ENCODE results near the gene NPIPA1. TPM values are rescaled to one million over a fixed set of nuclear protein-coding genes. Genes with fewer than 3 reads are reported as not detected.
"Not testable (repeated sequence)": the region's sequence is repeated elsewhere in the genome, so short reads cannot be mapped to it uniquely, and the experiment has no call there.

NPIPA1 gene
- polyA plus RNA-seq, 3 donors: 63.7 TPM; not detected in 2

GRCh38 chr16:14975418-14976194 lies 38.4 kb downstream of the NPIPA1 start:
- Histone ChIP-seq H3K4me2 (replicated peaks; ENCODE audit: extremely low read depth, low read length, poor library complexity, severe bottlenecking) (peak overlapping the region; percentile 71), H3K4me3 (replicated peaks in 1 of 3; ENCODE audit: low read depth in 2 of 3, low read length in 3 of 3) (peak overlapping the region; percentile 59 to 89 (median 69)), H4K20me1 (ENCODE audit: insufficient read depth, low read length) (peaks cover 48% of the 10 kb centered on the region), H3K9ac (ENCODE audit: insufficient read depth, low read length, poor library complexity, severe bottlenecking) (peak overlapping the region; percentile 90), H3K27ac (ENCODE audit: low read depth in 1 of 2, low read length in 2 of 2) (peak overlapping the region in 1 of 2 donors; percentile 84), H3K79me2 (ENCODE audit: insufficient read depth, low read length) (peaks cover 56% of the 10 kb centered on the region), H3K4me1 (ENCODE audit: control insufficient read depth in 1 of 2, insufficient read depth in 2 of 2, low read length in 2 of 2) (peaks cover 16 to 19% of the 10 kb centered on the region in 2 donors), H2AFZ (ENCODE audit: insufficient read depth, low read depth, low read length, poor library complexity, severe bottlenecking) (peak overlapping the region; percentile 92)
- Mint-ChIP-seq H3K4me3 (peak overlapping the region; percentile 90 to 92), H3K36me3 (peaks cover 5 to 11% of the 10 kb centered on the region in 2 donors), H3K4me1 (peaks cover 26% of the 10 kb centered on the region), H3K27ac (peak overlapping the region; percentile 19 to 91 (median 79))
- intact Hi-C loops (cut with micrococcal nuclease); H3K27me3 ChIP-seq (ENCODE audit: control insufficient read depth in 2 of 2, insufficient read depth in 2 of 2, low read length in 2 of 2); H3K36me3 ChIP-seq (replicated peaks in 1 of 2; ENCODE audit: control insufficient read depth in 1 of 2, insufficient read depth in 2 of 2, low read length in 2 of 2); H3K27me3 Mint-ChIP-seq (ENCODE audit: low read depth in 3 of 3); H3K9me3 Mint-ChIP-seq; H3K9me3 ChIP-seq (replicated peaks in 1 of 2; ENCODE audit: control insufficient read depth in 1 of 2, insufficient read depth in 1 of 2, low read length in 2 of 2): not testable (repeated sequence)
- peak in 2 of 3 donors; percentile 9 to 30 for DNase-seq
- WGBS (ENCODE audit: insufficient coverage): 10% methylated on average over 22 of the region's 47 CpGs

GRCh38 chr16:14976971-14977736 lies 39.9 kb downstream of the NPIPA1 start:
- H3K4me3 Mint-ChIP-seq; DNase-seq; H3K27me3 ChIP-seq (ENCODE audit: control insufficient read depth in 2 of 2, insufficient read depth in 2 of 2, low read length in 2 of 2); H3K27me3 Mint-ChIP-seq (ENCODE audit: low read depth in 3 of 3); intact Hi-C loops (cut with micrococcal nuclease); H2AFZ ChIP-seq (ENCODE audit: insufficient read depth, low read depth, low read length, poor library complexity, severe bottlenecking); H3K4me2 ChIP-seq (replicated peaks; ENCODE audit: extremely low read depth, low read length, poor library complexity, severe bottlenecking); H3K27ac ChIP-seq (ENCODE audit: low read depth in 1 of 2, low read length in 2 of 2); H3K9me3 Mint-ChIP-seq; H3K4me3 ChIP-seq (replicated peaks in 1 of 3; ENCODE audit: low read depth in 2 of 3, low read length in 3 of 3); H3K9me3 ChIP-seq (replicated peaks in 1 of 2; ENCODE audit: control insufficient read depth in 1 of 2, insufficient read depth in 1 of 2, low read length in 2 of 2); H3K9ac ChIP-seq (ENCODE audit: insufficient read depth, low read length, poor library complexity, severe bottlenecking); H3K36me3 ChIP-seq (replicated peaks in 1 of 2; ENCODE audit: control insufficient read depth in 1 of 2, insufficient read depth in 2 of 2, low read length in 2 of 2); H3K27ac Mint-ChIP-seq: not testable (repeated sequence)
- H3K36me3 Mint-ChIP-seq: peaks cover 5 to 11% of the 10 kb centered on the region in 2 donors
- WGBS (ENCODE audit: insufficient coverage): 80% methylated on average over 1 of the region's 16 CpGs
- H3K4me1 ChIP-seq (ENCODE audit: control insufficient read depth in 1 of 2, insufficient read depth in 2 of 2, low read length in 2 of 2): peaks cover 16 to 19% of the 10 kb centered on the region in 2 donors
- peaks cover 26% of the 10 kb centered on the region for H3K4me1 Mint-ChIP-seq
- peaks cover 72% of the 10 kb centered on the region for H3K79me2 ChIP-seq (ENCODE audit: insufficient read depth, low read length)
- peaks cover 62% of the 10 kb centered on the region for H4K20me1 ChIP-seq (ENCODE audit: insufficient read depth, low read length)

- H3K4me2 ChIP-seq (replicated peaks; ENCODE audit: extremely low read depth, low read length, poor library complexity, severe bottlenecking); H3K9ac ChIP-seq (ENCODE audit: insufficient read depth, low read length, poor library complexity, severe bottlenecking); H3K4me3 ChIP-seq (replicated peaks in 1 of 3; ENCODE audit: low read depth in 2 of 3, low read length in 3 of 3); H3K27me3 ChIP-seq (ENCODE audit: control insufficient read depth in 2 of 2, insufficient read depth in 2 of 2, low read length in 2 of 2); intact Hi-C loops (cut with micrococcal nuclease); DNase-seq; H3K27me3 Mint-ChIP-seq (ENCODE audit: low read depth in 3 of 3); H3K27ac ChIP-seq (ENCODE audit: low read depth in 1 of 2, low read length in 2 of 2); H2AFZ ChIP-seq (ENCODE audit: insufficient read depth, low read depth, low read length, poor library complexity, severe bottlenecking); H3K4me3 Mint-ChIP-seq; H3K9me3 Mint-ChIP-seq; H3K9me3 ChIP-seq (replicated peaks in 1 of 2; ENCODE audit: control insufficient read depth in 1 of 2, insufficient read depth in 1 of 2, low read length in 2 of 2); H3K36me3 ChIP-seq (replicated peaks in 1 of 2; ENCODE audit: control insufficient read depth in 1 of 2, insufficient read depth in 2 of 2, low read length in 2 of 2): not testable (repeated sequence)
- WGBS (ENCODE audit: insufficient coverage): 100% methylated on average over 6 of the region's 8 CpGs
- H4K20me1 ChIP-seq (ENCODE audit: insufficient read depth, low read length): peaks cover 68% of the 10 kb centered on the region
- peaks cover 26% of the 10 kb centered on the region for H3K4me1 Mint-ChIP-seq
- peaks cover 16 to 19% of the 10 kb centered on the region in 2 donors for H3K4me1 ChIP-seq (ENCODE audit: control insufficient read depth in 1 of 2, insufficient read depth in 2 of 2, low read length in 2 of 2)
- peak overlapping the region in 1 of 7 donors; percentile 5 for H3K27ac Mint-ChIP-seq
- peaks cover 82% of the 10 kb centered on the region for H3K79me2 ChIP-seq (ENCODE audit: insufficient read depth, low read length)
- H3K36me3 Mint-ChIP-seq: peaks cover 5 to 11% of the 10 kb centered on the region in 2 donors
Observed at GRCh38 chr16:14978281-14978680, 41.0 kb downstream of the NPIPA1 start.

- peaks cover 16 to 19% of the 10 kb centered on the region in 2 donors for H3K4me1 ChIP-seq (ENCODE audit: control insufficient read depth in 1 of 2, insufficient read depth in 2 of 2, low read length in 2 of 2)
- H3K4me1 Mint-ChIP-seq: peaks cover 26% of the 10 kb centered on the region
Observed at GRCh38 chr16:14978908-14979307, 41.7 kb downstream of the NPIPA1 start.

More at GRCh38 chr16:14978908-14979307, 41.7 kb downstream of the NPIPA1 start:
- H3K9ac ChIP-seq (ENCODE audit: insufficient read depth, low read length, poor library complexity, severe bottlenecking); H3K4me3 ChIP-seq (replicated peaks in 1 of 3; ENCODE audit: low read depth in 2 of 3, low read length in 3 of 3); H3K9me3 Mint-ChIP-seq; H2AFZ ChIP-seq (ENCODE audit: insufficient read depth, low read depth, low read length, poor library complexity, severe bottlenecking); H3K4me3 Mint-ChIP-seq; DNase-seq; H3K27me3 ChIP-seq (ENCODE audit: control insufficient read depth in 2 of 2, insufficient read depth in 2 of 2, low read length in 2 of 2); H3K4me2 ChIP-seq (replicated peaks; ENCODE audit: extremely low read depth, low read length, poor library complexity, severe bottlenecking); H3K9me3 ChIP-seq (replicated peaks in 1 of 2; ENCODE audit: control insufficient read depth in 1 of 2, insufficient read depth in 1 of 2, low read length in 2 of 2); H3K27me3 Mint-ChIP-seq (ENCODE audit: low read depth in 3 of 3); intact Hi-C loops (cut with micrococcal nuclease); H3K36me3 ChIP-seq (replicated peaks in 1 of 2; ENCODE audit: control insufficient read depth in 1 of 2, insufficient read depth in 2 of 2, low read length in 2 of 2); H3K27ac ChIP-seq (ENCODE audit: low read depth in 1 of 2, low read length in 2 of 2): not testable (repeated sequence)
- WGBS (ENCODE audit: insufficient coverage): 100% methylated on average over 2 of the region's 4 CpGs
- H3K36me3 Mint-ChIP-seq: peaks cover 5 to 11% of the 10 kb centered on the region in 2 donors
- peaks cover 88% of the 10 kb centered on the region for H3K79me2 ChIP-seq (ENCODE audit: insufficient read depth, low read length)
- peak overlapping the region in 2 of 7 donors; percentile 27 to 42 for H3K27ac Mint-ChIP-seq
- H4K20me1 ChIP-seq (ENCODE audit: insufficient read depth, low read length): peaks cover 73% of the 10 kb centered on the region
